Mesodermal cell (in vitro differentiated cells): ENCODE results near the gene LYL1.
A peak's percentile ranks its signal among the peaks of the same experiment; 100 is the strongest.

Experiments used
- H3K27ac ChIP-seq: 2 replicates; pipeline ENCODE4 v1.7.0; 2013; ENCODE audit warnings: mild to moderate bottlenecking, low read depth, low read length, moderate library complexity; ENCODE audit not compliant: severe bottlenecking
- H3K36me3 ChIP-seq: 2 replicates; pipeline ENCODE4 v1.7.1; 2013; ENCODE audit warnings: mild to moderate bottlenecking, low read length, moderate library complexity; ENCODE audit not compliant: control insufficient read depth, insufficient read depth
- H3K4me1 ChIP-seq: one replicate; pipeline ENCODE4 v1.7.1; 2013; ENCODE audit warnings: mild to moderate bottlenecking, low read length; ENCODE audit not compliant: insufficient read depth, control insufficient read depth, poor library complexity, severe bottlenecking
- H3K4me3 ChIP-seq: 2 replicates; pipeline ENCODE4 v1.7.0; 2013; ENCODE audit warnings: low read length, control low read depth, mild to moderate bottlenecking; ENCODE audit not compliant: insufficient read depth, poor library complexity, severe bottlenecking; ENCODE audit errors: extremely low read depth
- H3K9me3 ChIP-seq: 2 replicates; pipeline ENCODE4 v1.7.1; 2013; ENCODE audit warnings: mild to moderate bottlenecking, low read length, moderate library complexity; ENCODE audit not compliant: control insufficient read depth
- WGBS, 2 experiments: methylation state at CpG; one replicate each; pipeline ENCODE4 v1.1.5; 2013; ENCODE audit warnings: missing lambda C conversion rate in 2 of 2; ENCODE audit not compliant: insufficient coverage in 2 of 2; 5-methylcytosine and 5-hydroxymethylcytosine counted together

Gene LYL1

GRCh38 chr19:13103581-13104359 lies 1.1 kb upstream of the LYL1 start:
- WGBS, 2 experiments: 88 to 98% methylated on average over 6 of the region's 13 CpGs

GRCh38 chr19:13102416-13102665 lies 317 bp downstream of the LYL1 start:
- Histone ChIP-seq H3K4me3 (peak overlapping the region; percentile 35), H3K9me3 (no peaks in the 10 kb centered on the region), H3K27ac (peak overlapping the region; percentile 50), H3K4me1 (peaks cover 17% of the 10 kb centered on the region), H3K36me3 (peaks cover 17% of the 10 kb centered on the region)
- WGBS, 2 experiments: 12 to 15% methylated on average over 5 to 7 of the region's 7 CpGs

More at GRCh38 chr19:13103581-13104359, 1.1 kb upstream of the LYL1 start:
- Histone ChIP-seq H3K4me3 (no peak overlapping the region), H3K9me3 (no peaks in the 10 kb centered on the region), H3K27ac (peak overlapping the region; percentile 50), H3K36me3 (peaks cover 27% of the 10 kb centered on the region), H3K4me1 (peaks cover 17% of the 10 kb centered on the region)

GRCh38 chr19:13101590-13102415 lies 855 bp downstream of the LYL1 start:
- Histone ChIP-seq H3K36me3 (peaks cover 13% of the 10 kb centered on the region), H3K27ac (peak overlapping the region; percentile 50), H3K4me3 (peak overlapping the region; percentile 35), H3K9me3 (no peaks in the 10 kb centered on the region), H3K4me1 (peaks cover 17% of the 10 kb centered on the region)
- 83 to 92% methylated on average over 5 of the region's 7 CpGs for WGBS, 2 experiments

- Histone ChIP-seq H3K4me3 (peak overlapping the region; percentile 35), H3K4me1 (peaks cover 17% of the 10 kb centered on the region), H3K36me3 (peaks cover 13% of the 10 kb centered on the region), H3K27ac (no peak overlapping the region), H3K9me3 (no peaks in the 10 kb centered on the region)
- 82 to 85% methylated on average over 14 to 15 of the region's 18 CpGs for WGBS, 2 experiments
Measured at GRCh38 chr19:13100841-13101589, 1.6 kb downstream of the LYL1 start.

GRCh38 chr19:13100031-13100588 lies 2.5 kb downstream of the LYL1 start:
- WGBS, 2 experiments: 95 to 96% methylated on average over 8 to 9 of the region's 12 CpGs
- H3K27ac ChIP-seq: no peak overlapping the region
- no peaks in the 10 kb centered on the region for H3K9me3 ChIP-seq
- H3K4me1 ChIP-seq: peaks cover 26% of the 10 kb centered on the region
- H3K36me3 ChIP-seq: peaks cover 10% of the 10 kb centered on the region
- no peak overlapping the region for H3K4me3 ChIP-seq

GRCh38 chr19:13099073-13099999 lies 3.3 kb downstream of the LYL1 start:
- Histone ChIP-seq H3K9me3 (no peaks in the 10 kb centered on the region), H3K36me3 (peaks cover 4% of the 10 kb centered on the region), H3K4me1 (peaks cover 27% of the 10 kb centered on the region), H3K4me3 (no peak overlapping the region), H3K27ac (no peak overlapping the region)
- WGBS, 2 experiments: 21 to 25% methylated on average over 68 to 70 of the region's 77 CpGs

- Histone ChIP-seq H3K4me3 (no peak overlapping the region), H3K9me3 (no peaks in the 10 kb centered on the region), H3K4me1 (peaks cover 30% of the 10 kb centered on the region), H3K36me3 (no peaks in the 10 kb centered on the region), H3K27ac (no peak overlapping the region)
- WGBS, 2 experiments: 9 to 10% methylated on average over 28 to 35 of the region's 58 CpGs
Measured at GRCh38 chr19:13098277-13099072, 4.2 kb downstream of the LYL1 start.

GRCh38 chr19:13097463-13098258 lies 5.0 kb downstream of the LYL1 start:
- Histone ChIP-seq H3K36me3 (no peaks in the 10 kb centered on the region), H3K4me1 (peaks cover 22% of the 10 kb centered on the region), H3K27ac (no peak overlapping the region), H3K9me3 (no peaks in the 10 kb centered on the region), H3K4me3 (peak overlapping the region; percentile 16)
- 2 to 3% methylated on average over 14 to 34 of the region's 69 CpGs for WGBS, 2 experiments

- peaks cover 18% of the 10 kb centered on the region for H3K4me1 ChIP-seq
- no peaks in the 10 kb centered on the region for H3K36me3 ChIP-seq
- H3K27ac ChIP-seq: no peak overlapping the region
- no peaks in the 10 kb centered on the region for H3K9me3 ChIP-seq
- WGBS, 2 experiments: 4 to 5% methylated on average over 8 of the region's 20 CpGs
- H3K4me3 ChIP-seq: peak overlapping the region; percentile 14
Measured at GRCh38 chr19:13097033-13097462, 5.6 kb downstream of the LYL1 start.
